ENCODE results near the gene HCN4.

Gene HCN4

DNA sequence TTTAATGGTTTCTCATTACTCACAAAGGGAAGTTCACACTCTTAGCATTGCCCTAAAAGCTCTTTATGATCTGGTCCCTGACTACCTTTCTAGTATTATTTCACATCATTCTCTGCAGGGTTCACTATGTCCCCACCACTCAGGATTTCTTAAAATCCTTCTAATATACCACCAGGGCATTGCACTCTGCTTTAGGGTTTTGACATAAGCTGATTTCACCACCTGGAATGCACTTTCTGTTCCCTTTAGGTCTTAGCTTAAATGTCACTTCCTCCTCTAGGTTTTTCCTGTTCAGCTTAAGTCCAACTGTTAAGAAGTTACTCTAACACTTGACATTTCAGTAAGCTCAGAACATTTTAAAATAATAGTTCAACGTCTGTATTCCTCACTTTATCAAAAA lies 81.7 kb downstream of the HCN4 start:
- DNase-seq: no peak

GRCh38 chr15:73286311-73286710 lies 82.4 kb downstream of the HCN4 start:
- DNase-seq: no peak

DNA sequence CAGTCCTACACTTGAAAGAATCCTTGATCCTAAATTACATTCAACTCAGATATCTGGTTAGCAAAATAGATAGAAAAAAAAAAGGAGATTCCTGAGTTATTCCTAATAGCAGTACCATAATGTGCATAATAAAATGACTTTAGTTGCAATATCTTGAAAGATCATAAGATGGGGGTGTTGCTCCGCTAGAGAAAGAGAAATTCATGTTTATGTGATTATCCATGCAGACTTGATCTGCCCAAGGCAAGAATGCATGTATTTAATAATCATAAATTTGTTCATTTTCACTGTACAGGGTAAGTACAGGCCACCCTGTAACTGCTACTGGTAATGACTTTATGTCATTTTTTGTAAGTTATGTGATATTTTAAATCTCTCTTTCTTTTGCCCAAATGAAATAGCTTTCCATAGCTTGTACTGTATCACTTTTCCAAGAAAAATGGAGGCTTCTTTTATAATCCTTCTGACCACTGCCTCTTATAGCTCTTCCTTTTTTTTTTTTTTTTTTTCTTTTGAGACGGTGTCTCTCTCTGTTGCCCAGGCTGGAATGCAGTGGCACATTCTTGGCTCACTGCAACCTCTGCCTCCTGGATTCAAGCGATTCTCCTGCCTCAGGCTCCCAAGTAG lies 84.6 kb downstream of the HCN4 start:
- DNase-seq: no peak

GRCh38 chr15:73283366-73283962 lies 85.3 kb downstream of the HCN4 start:
- no peak for DNase-seq

DNA sequence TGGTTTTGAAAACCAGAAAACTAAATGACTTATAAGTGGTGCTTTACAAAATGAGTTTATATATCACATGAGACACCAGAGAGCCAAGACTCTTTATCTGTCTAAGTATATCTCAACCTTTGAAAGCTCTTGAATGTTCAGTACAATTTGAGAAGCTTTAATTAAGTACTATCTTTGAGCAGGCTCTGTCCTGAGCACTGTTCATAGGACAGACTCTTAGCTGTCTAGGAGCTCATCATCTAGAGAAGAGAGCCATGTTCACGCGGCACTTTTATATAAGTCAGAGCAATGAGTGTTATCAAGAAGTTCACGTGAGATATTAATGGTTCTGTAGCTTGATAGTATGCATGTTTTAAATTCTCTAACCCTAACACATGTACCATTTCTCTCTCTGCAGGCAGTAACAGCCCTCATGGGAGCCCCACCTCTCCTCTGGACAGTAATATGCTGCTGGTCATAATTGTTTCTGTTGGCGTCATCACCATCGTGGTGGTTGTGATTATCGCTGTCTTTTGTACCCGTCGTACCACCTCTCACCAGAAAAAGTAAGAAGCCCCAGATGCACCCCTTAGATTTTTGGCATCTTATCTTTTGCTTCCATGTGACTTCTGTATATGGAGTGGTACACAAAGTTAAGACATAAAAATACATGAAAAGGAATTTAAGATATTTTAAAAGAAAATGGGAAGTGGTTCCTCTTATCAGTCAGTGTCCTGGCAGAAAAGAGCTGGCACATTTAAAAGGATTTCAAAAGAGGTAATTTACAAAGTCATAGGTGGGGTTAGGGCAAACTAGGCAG lies 86.0 kb downstream of the HCN4 start:
- no peak for DNase-seq

GRCh38 chr15:73275862-73276261 lies 92.9 kb downstream of the HCN4 start:
- no peak for DNase-seq

DNA sequence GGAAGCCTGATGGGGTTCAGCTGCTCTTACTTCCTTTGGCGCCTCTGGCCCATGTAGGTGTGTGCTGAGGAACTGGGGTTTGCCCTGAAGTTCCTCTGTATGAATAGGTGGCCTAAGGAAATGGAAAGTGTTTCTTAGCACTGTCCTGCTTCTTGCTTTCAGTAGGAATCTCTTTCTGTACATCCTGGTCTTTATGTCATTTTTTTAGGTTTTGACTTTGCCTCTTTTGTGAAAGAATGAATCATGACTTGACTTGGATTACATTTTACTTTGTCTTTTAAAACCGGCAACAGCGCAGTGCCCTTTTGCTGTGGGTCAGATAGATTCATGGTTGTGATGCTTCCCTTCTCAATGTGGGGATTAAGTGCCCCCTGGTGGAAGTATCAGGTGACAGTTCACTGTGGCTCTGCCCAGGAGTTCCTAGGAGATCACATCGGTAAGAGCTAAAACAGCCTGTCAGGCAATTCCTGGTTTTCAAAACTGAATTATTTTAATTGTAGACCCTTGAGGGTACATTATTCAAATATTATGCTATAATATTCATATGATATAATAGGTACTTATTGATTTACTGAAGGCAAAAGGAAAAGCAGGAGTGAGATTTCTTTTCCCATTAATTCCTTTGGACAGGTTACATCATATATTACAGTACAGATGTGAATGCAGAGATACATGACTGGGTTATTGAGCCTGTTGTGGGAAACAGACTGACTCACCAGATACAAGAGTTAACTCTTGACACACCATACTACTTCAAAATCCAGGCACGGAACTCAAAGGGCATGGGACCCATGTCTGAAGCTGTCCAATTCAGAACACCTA lies 95.4 kb downstream of the HCN4 start:
- DNase-seq: peak; percentile 54

GRCh38 chr15:73270366-73271097 lies 98.2 kb downstream of the HCN4 start:
- DNase-seq: no peak

Data from NCI-H1694 treated with DMSO at 0.1 percent for 48 hours (cell line).